Fibroblast of skin of right biceps (primary cell): ENCODE measurements around the gene MTF1.
A peak's percentile ranks its signal among the peaks of the same experiment; 100 is the strongest.
"Not testable (repeated sequence)": the region's sequence is repeated elsewhere in the genome, so short reads cannot be mapped to it uniquely, and the experiment has no call there.

ENCODE experiments used
- DNase-seq: peaks from one replicate; pipeline ENCODE4 v3.0.0-alpha.2; 2013

The MTF1 gene

GRCh38 chr1:37782491-37782890 is 76.9 kb downstream of the MTF1 start:
- DNase-seq, result no peak

- DNase-seq, result no peak
Observed at GRCh38 chr1:37778654-37779053, 80.7 kb downstream of the MTF1 start.

- DNase-seq, result no peak
Observed at GRCh38 chr1:37776946-37777516, 82.4 kb downstream of the MTF1 start.

GRCh38 chr1:37771440-37771839 is 88.0 kb downstream of the MTF1 start:
- DNase-seq, result not testable (repeated sequence)

- DNase-seq, result no peak
Observed at GRCh38 chr1:37767488-37767887, 91.9 kb downstream of the MTF1 start.

- no peak for DNase-seq
Observed at GRCh38 chr1:37765916-37766664, 93.3 kb downstream of the MTF1 start.

GRCh38 chr1:37764888-37765441 is 94.4 kb downstream of the MTF1 start, which contains the start of gene EPHA10:
Gene EPHA10 (minus strand): TSS chr1:37765120. CDS start chr1:37765066, 54 bp downstream.
- no peak for DNase-seq

GRCh38 chr1:37764414-37764825 is 95.0 kb downstream of the MTF1 start:
- DNase-seq, result peak; percentile 47

GRCh38 chr1:37763791-37764413 is 95.5 kb downstream of the MTF1 start:
- DNase-seq, result no peak

GRCh38 chr1:37762516-37762915 is 96.9 kb downstream of the MTF1 start:
- no peak for DNase-seq

GRCh38 chr1:37761416-37762095 is 97.8 kb downstream of the MTF1 start:
- no peak for DNase-seq
